HL-60 (cell line): Measurements from ENCODE around the gene GARIN5B.

Source experiments
- DNase-seq, 2 experiments: peaks; one replicate each; pipeline ENCODE4 v3.0.0-alpha.2; 2010 to 2020; ENCODE audit warnings: low read depth in 1 of 2, low spot score in 1 of 2
- H3K27ac ChIP-seq: fragments of 250-450 bp; sonication (Bioruptor Pico); replicated peaks from 2 replicates; pipeline ENCODE4 v1.5.1; 2020; ENCODE audit warnings: mild to moderate bottlenecking, moderate library complexity
- H3K27me3 ChIP-seq: fragments of 250-450 bp; sonication (Bioruptor Pico); 2 replicates; pipeline ENCODE4 v1.5.1; 2021; ENCODE audit warnings: mild to moderate bottlenecking, moderate library complexity; ENCODE audit not compliant: insufficient read depth, poor library complexity, severe bottlenecking
- H3K4me3 ChIP-seq: replicated peaks from 2 replicates; pipeline ENCODE4 v1.5.1; 2011; ENCODE audit warnings: mild to moderate bottlenecking, control low read depth, low read length; ENCODE audit not compliant: insufficient read depth
- GABPA ChIP-seq: IDR thresholded peaks from 2 replicates; pipeline ENCODE4 v1.6.1; 2012; ENCODE audit warnings: low read depth
- POLR2AphosphoS5 ChIP-seq: IDR thresholded peaks from 2 replicates; pipeline ENCODE4 v1.6.1; 2012; ENCODE audit warnings: low read depth
- REST ChIP-seq: IDR thresholded peaks from 2 replicates; pipeline ENCODE4 v1.6.1; 2012; ENCODE audit warnings: low read depth; ENCODE audit not compliant: insufficient replicate concordance
- SPI1 ChIP-seq: IDR thresholded peaks from 2 replicates; pipeline ENCODE4 v1.6.1; 2012; ENCODE audit warnings: low read depth, mild to moderate bottlenecking, borderline replicate concordance
- TF ChIP-seq, protein P1 (sequence below): IDR thresholded peaks from one replicate; pipeline ENCODE4 v1.5.1; 2011; ENCODE audit warnings: low read length, control low read depth, inconsistent platforms; ENCODE audit not compliant: insufficient read depth

Gene GARIN5B

DNA sequence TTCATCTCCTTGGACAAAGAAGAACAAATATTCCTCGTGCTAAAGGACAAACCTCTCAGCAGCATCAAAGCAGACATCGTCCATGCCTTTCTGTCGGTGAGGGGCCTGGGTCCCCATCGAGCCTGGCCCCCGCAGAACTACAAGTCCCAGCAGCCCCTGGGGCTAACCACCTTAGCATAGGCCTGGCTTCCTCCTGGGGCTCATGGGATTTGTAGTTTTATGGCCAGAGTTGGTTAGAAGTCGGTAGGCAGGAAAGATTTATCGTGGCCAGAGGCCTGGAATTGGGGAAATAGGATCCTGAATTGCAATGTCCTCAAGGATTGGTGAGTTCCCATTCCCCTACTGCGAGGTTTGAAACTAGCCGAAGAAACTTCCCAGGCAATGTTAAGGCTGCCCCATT lies 57.6 kb downstream of the GARIN5B start:
- TF ChIP-seq POLR2AphosphoS5 (no peak), REST (no peak), SPI1 (0 out of 2 replicates have a peak, but pooled peaks have one; percentile 23), GABPA (peak; percentile 28; the same call in 1 of the 2 replicates)
- DNase-seq = peak in 1 of 2 experiments; percentile 45

DNA sequence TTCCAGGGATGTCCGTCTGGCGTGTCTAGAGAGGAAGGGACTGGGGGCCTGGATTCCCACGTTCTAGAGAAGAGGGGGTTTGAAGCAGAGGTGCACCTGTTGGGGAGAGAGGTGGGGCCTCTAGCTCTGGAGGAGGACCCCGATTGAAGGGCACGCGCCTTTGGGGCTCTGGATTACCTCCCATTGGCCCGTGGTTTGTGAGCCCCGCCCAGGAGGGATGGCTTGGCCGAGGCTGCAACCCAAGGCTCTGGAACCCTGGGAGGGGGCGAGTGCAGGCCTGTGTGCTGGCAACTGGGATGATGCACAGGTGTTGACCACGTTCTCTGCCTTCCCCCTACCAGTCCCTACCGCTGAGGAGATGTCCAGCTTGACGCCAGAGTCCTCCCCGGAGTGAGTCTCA lies 58.1 kb downstream of the GARIN5B start:
- DNase-seq = no peak
- H3K27ac ChIP-seq = no peak overlapping the region
- TF ChIP-seq POLR2AphosphoS5 (no peak), SPI1 (no peak), GABPA (no peak), REST (no peak)
- TF ChIP-seq, protein P1, sequence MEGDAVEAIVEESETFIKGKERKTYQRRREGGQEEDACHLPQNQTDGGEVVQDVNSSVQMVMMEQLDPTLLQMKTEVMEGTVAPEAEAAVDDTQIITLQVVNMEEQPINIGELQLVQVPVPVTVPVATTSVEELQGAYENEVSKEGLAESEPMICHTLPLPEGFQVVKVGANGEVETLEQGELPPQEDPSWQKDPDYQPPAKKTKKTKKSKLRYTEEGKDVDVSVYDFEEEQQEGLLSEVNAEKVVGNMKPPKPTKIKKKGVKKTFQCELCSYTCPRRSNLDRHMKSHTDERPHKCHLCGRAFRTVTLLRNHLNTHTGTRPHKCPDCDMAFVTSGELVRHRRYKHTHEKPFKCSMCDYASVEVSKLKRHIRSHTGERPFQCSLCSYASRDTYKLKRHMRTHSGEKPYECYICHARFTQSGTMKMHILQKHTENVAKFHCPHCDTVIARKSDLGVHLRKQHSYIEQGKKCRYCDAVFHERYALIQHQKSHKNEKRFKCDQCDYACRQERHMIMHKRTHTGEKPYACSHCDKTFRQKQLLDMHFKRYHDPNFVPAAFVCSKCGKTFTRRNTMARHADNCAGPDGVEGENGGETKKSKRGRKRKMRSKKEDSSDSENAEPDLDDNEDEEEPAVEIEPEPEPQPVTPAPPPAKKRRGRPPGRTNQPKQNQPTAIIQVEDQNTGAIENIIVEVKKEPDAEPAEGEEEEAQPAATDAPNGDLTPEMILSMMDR = no peak
- H3K27me3 ChIP-seq = no peaks in the 10 kb centered on the region
- H3K4me3 ChIP-seq = no peak overlapping the region

More for the DNA sequence above, 57.6 kb downstream of the GARIN5B start:
- H3K27ac ChIP-seq = no peak overlapping the region
- H3K4me3 ChIP-seq = no peak overlapping the region
- H3K27me3 ChIP-seq = no peaks in the 10 kb centered on the region
